GM19468 (cell line): ENCODE measurements around the gene SLC8A3.

Experiments used
- ATAC-seq: cut with Tn5 transposase; IDR thresholded peaks from one replicate; pipeline ENCODE4 v1.9.1; 2021; ENCODE audit warnings: mild to moderate bottlenecking, moderate library complexity, moderate number of reproducible peaks; ENCODE audit not compliant: unreplicated experiment; ENCODE audit errors: extremely low read depth

Gene SLC8A3

GRCh38 chr14:70077005-70077404 is 111.7 kb downstream of the SLC8A3 start:
- no peak for ATAC-seq

GRCh38 chr14:70073924-70074566 is 114.7 kb downstream of the SLC8A3 start:
- no peak for ATAC-seq

- no peak for ATAC-seq
These were observed 119.6 kb downstream of the SLC8A3 start for GRCh38 chr14:70069186-70069585.

GRCh38 chr14:70067810-70068209 is 120.9 kb downstream of the SLC8A3 start:
- no peak for ATAC-seq

GRCh38 chr14:70064136-70064865 is 124.5 kb downstream of the SLC8A3 start:
- ATAC-seq: no peak

- ATAC-seq: no peak
These were observed 127.6 kb downstream of the SLC8A3 start for GRCh38 chr14:70061108-70061507.

GRCh38 chr14:70059545-70059944 is 129.2 kb downstream of the SLC8A3 start:
- ATAC-seq: no peak

- no peak for ATAC-seq
These were observed 131.1 kb downstream of the SLC8A3 start for GRCh38 chr14:70057519-70058136.

- ATAC-seq: no peak
These were observed 135.8 kb downstream of the SLC8A3 start for GRCh38 chr14:70052990-70053389.

GRCh38 chr14:70050136-70050535 is 138.6 kb downstream of the SLC8A3 start:
- ATAC-seq: no peak

GRCh38 chr14:70049605-70050004 is 139.1 kb downstream of the SLC8A3 start:
- no peak for ATAC-seq

- ATAC-seq: no peak
These were observed 140.5 kb downstream of the SLC8A3 start for GRCh38 chr14:70048313-70048654.

GRCh38 chr14:70047598-70048312 is 141.0 kb downstream of the SLC8A3 start:
- no peak for ATAC-seq

GRCh38 chr14:70045844-70046535 is 142.8 kb downstream of the SLC8A3 start:
- ATAC-seq: no peak

- no peak for ATAC-seq
These were observed 143.4 kb downstream of the SLC8A3 start for GRCh38 chr14:70045310-70045709.

GRCh38 chr14:70043001-70043400 is 145.8 kb downstream of the SLC8A3 start:
- no peak for ATAC-seq

- ATAC-seq: no peak
These were observed 152.1 kb downstream of the SLC8A3 start for GRCh38 chr14:70036665-70037064.

GRCh38 chr14:70034257-70034656 is 154.5 kb downstream of the SLC8A3 start:
- no peak for ATAC-seq

GRCh38 chr14:70033561-70033960 is 155.2 kb downstream of the SLC8A3 start:
- no peak for ATAC-seq

GRCh38 chr14:70033116-70033515 is 155.6 kb downstream of the SLC8A3 start:
- no peak for ATAC-seq
